HFF-Myc (cell line): ENCODE measurements around the gene CABP7.

Source experiments
- DNase-seq: peaks from one replicate; pipeline ENCODE4 v3.0.0-alpha.2; 2011; ENCODE audit warnings: low read depth; ENCODE audit errors: extremely low read depth
- H3K4me3 ChIP-seq: replicated peaks from 2 replicates; pipeline ENCODE4 v1.5.1; 2011; ENCODE audit warnings: low read depth, mild to moderate bottlenecking, control low read depth, low read length
- TF ChIP-seq, protein P1 (sequence below): IDR thresholded peaks from 2 replicates; pipeline ENCODE4 v1.5.1; 2012; ENCODE audit warnings: mild to moderate bottlenecking, low read depth, low read length, control low read depth; ENCODE audit errors: missing control alignments

Gene CABP7

DNA sequence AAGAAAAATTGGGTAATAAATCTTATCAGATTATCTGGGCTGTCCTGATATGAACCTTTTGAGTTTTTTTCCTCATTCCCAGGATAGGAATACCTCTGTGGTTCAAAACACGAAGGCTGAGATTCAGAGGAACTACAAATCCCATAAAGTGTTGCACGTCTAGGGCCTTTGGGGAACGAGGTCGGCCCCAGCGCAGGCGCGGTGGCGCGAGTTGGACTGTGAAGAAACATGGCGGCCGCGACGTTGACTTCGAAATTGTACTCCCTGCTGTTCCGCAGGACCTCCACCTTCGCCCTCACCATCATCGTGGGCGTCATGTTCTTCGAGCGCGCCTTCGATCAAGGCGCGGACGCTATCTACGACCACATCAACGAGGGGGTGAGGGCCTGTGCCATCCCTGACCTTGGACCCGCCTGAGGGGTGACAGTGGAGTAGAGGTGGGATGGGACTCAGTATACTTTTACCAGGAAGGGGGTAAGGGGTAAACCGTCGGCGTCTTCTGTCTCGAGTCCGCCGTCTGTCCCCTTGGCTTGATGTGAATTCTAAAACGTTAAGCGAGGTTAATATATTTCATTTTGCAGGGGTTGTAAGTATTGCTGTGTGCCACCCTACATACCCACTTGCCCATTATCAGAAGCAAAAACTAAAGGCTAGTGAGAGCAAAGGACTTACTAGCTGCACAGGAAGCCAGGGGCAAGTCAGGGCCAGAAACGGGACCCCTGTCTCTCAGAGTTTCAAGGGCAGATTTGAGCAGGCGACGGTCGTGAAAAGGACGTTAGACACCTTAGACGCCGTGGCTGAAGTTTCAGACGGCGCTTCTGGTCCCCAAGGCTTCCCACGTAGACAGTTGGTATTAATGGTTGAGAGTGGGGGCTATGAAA, 47.6 kb downstream of the CABP7 start, which contains the start of gene UQCR10:
UQCR10 (plus strand) TSS at position 199 of the 881 bp plus-strand sequence; CDS start at position 229, 30 bp downstream.
- TF ChIP-seq, protein P1, sequence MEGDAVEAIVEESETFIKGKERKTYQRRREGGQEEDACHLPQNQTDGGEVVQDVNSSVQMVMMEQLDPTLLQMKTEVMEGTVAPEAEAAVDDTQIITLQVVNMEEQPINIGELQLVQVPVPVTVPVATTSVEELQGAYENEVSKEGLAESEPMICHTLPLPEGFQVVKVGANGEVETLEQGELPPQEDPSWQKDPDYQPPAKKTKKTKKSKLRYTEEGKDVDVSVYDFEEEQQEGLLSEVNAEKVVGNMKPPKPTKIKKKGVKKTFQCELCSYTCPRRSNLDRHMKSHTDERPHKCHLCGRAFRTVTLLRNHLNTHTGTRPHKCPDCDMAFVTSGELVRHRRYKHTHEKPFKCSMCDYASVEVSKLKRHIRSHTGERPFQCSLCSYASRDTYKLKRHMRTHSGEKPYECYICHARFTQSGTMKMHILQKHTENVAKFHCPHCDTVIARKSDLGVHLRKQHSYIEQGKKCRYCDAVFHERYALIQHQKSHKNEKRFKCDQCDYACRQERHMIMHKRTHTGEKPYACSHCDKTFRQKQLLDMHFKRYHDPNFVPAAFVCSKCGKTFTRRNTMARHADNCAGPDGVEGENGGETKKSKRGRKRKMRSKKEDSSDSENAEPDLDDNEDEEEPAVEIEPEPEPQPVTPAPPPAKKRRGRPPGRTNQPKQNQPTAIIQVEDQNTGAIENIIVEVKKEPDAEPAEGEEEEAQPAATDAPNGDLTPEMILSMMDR: no peak
- peak; percentile 80 for DNase-seq
- H3K4me3 ChIP-seq: peak within 1 kb of the TSS; percentile 87

DNA sequence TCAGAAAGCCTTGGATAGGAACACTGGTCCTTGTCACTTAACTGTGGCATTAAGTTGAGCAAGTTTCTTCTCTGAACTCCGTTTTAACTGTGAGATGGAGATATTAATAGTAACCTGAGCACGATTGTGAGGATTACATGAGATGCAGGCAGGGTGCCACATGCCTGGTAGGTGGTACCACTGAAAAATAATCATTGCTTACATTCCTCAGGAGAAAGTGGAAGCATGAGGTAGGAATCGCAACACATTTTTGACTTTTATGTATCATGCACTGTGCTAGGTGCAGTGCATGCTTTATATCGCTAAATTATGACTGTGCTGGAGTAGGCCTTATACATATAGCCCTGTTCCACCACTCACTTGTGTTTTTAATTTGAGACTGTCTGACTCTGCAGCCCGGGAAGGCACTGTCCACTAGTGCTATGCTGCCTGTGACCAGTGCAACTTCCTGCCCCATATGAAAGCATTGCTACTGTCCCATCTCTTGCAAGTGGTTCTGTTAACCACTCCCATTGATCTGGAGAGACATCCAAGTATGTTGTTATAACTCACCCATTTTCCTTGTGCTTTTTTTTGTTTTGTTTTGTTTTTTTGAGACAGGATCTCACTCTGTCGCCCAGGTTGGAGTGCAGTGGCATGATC, 48.4 kb downstream of the CABP7 start:
- no peak for DNase-seq
- peak overlapping the region; percentile 87 for H3K4me3 ChIP-seq
- TF ChIP-seq, protein P1: no peak

DNA sequence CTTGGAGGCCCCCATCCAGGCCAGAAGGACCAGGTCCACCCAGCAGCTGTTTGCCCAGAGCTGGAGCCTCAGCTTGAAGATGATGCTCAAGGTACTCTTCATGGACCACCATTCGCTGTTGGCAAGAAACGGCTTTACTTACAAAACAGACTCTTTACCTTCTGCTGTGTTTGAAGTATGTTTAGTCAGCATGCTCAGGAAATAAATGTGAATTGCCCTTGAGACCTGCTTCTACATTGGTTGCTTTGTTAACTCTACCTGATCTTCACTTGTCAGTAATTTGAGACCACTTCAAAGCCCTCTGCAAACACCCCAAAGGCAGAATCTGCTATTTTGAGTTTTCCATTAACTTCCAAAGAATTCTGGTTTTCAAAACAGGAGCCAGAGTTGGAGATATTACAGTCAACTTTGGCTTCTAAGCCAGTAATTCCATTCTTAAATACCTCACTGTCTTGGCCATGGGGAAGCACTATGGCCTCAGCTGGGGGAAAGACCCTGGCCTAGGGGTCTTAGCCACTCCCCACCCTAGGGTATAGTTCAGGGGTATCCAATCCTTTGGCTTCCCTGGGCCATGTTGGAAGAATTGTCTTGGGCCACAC, 50.0 kb downstream of the CABP7 start:
- no peak overlapping the region for H3K4me3 ChIP-seq
- DNase-seq: no peak
- TF ChIP-seq, protein P1: no peak

DNA sequence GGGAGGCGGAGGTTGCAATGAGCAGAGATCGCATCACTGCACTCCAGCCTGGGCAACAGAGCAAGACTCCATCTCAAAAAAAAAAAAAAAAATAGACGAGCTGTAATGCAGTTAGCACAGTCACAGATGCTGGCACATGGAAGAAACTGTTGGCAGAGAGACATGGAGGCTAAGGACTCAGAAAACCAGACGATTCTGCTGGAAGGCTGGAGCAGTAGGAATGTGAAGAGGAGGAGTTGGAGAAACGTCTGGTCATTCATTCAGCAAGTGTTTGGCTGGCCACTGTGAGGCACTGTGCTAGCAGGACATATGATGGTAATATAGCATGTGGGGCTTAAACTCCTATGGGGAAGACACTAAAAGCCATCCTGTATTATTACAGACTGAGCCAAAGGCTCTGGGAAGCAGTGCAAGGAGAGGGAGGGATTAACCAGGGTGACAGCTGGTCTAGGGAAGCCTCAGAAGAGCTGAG, 52.4 kb downstream of the CABP7 start:
- H3K4me3 ChIP-seq: no peak overlapping the region
- DNase-seq: no peak
- TF ChIP-seq, protein P1: peak; percentile 60

DNA sequence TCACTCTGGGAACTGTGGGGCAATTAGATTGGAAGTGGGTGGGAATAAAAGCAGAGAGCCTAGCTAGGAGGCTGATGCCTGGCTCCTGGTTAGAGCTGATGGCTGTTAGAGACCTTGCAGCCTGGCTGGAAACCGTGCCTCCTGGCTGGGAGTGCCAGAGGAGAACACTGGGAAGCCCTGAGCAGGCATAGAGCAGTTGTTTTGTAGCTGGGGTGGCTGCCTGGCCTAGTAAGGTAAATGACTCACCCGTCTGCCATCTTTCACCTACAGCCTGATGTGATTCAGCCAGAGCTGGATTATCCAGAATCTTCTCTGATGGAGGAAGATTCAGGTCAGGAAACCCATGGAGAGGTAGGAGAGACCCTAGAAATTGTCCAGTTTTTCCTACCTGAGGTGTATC, 53.4 kb downstream of the CABP7 start:
- DNase-seq: no peak
- H3K4me3 ChIP-seq: no peak overlapping the region
- TF ChIP-seq, protein P1: no peak

DNA sequence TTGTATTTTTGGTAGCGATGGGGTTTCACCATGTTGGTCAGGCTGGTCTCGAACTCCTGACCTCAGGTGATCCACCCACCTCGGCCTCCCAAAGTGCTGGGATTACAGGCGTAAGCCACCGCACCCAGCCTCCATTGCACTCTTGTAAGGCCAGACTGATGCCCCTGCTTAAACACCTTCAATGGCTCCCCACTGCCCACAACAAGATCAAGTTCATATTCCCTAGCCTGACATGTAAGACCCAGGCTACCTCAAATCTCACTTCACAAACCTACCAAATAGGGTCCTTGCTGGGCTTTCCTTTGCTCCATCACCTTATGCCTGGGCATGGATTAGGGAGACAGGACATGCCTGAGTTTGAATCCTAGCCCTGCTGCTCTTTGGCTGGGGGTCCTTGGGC, 60.4 kb downstream of the CABP7 start:
- TF ChIP-seq, protein P1: no peak
- no peak overlapping the region for H3K4me3 ChIP-seq

More for the DNA sequence above, 60.4 kb downstream of the CABP7 start:
- DNase-seq: no peak
